NCI-H2171 (cell line): ENCODE data around the gene SLC9A9.
A peak's percentile ranks its signal among the peaks of the same experiment; 100 is the strongest.
"Not testable (repeated sequence)": the region's sequence is repeated elsewhere in the genome, so short reads cannot be mapped to it uniquely, and the experiment has no call there.

Source experiments
- DNase-seq: peaks from one replicate; lab custom pipeline; 2025; lab: John Stamatoyannopoulos, UW

Gene SLC9A9

DNA sequence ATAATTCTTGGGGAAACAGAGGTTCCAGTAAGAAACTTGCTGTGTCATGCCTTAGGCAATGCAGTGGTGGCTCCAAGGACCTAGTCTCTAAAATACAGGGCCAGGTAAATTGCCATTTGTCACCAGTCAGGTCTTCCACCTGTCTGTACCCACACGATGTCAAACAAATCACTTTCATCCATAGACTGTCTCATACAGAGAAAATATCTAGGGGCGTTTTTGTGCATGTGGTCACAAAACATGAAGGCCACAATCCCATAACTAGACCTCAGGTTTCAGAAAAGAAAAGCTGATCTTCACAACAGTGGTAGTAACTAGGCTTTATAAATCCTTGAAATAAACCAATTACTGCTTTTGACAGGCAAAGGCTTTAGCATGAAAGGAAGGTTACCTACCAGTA lies 92.3 kb downstream of the SLC9A9 start:
- DNase-seq: no peak

DNA sequence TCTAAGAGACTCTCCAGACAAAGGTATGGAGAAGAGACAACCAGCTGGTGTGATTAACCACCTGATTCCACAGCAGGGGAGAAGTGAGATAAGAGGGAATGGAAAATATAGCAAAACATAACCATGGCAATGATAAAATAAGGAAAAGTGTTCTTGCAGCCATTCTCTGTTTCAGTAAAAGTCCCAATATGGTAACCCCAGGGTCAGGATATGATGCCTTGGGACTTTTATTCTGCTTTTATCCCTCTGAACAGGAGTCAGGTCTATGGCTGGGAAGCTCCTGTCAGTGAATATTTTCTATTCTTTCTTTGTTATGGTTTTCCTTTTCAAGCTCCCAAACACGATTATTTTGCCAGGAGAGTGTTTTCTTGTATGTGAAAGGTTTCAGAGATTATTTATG lies 94.2 kb downstream of the SLC9A9 start:
- DNase-seq: no peak

DNA sequence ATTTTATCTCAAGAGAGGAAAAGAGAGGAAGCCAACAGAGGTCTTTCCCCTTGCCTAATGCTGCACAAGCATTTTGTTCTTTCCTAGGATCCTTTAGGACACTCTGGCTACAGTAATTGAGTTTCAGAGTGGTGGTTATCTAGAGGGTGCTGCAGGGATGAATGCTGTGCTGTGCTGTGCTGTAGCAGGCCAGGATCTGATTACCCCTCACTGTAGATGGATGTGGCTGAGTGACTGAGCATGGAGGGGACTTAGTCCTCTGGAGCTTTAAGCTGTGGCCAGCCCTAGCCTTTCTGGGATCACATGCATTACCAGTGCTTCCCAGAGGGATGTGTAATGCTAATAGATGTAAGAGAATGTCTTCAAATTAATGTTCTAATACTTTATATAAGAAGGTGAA lies 94.8 kb downstream of the SLC9A9 start:
- no peak for DNase-seq

DNA sequence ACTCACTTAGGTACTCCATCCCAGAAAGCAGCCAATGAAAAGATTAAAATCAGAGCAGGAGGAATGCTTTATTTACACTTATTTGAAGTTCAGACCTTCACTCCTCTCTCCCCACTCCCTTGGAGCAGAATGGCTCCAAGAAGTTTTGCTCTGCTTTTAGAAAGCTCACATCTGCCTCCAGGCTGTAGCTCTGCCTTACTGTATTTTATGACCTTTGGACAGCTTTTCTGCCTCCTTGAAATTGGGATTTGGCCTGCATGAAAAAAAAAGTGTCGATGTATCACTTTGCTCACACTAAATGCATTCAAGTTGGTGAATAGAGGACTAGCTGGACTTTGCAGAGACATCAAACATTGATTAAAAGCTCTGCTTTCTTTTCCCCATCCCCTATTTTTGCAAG lies 95.3 kb downstream of the SLC9A9 start:
- DNase-seq: no peak

DNA sequence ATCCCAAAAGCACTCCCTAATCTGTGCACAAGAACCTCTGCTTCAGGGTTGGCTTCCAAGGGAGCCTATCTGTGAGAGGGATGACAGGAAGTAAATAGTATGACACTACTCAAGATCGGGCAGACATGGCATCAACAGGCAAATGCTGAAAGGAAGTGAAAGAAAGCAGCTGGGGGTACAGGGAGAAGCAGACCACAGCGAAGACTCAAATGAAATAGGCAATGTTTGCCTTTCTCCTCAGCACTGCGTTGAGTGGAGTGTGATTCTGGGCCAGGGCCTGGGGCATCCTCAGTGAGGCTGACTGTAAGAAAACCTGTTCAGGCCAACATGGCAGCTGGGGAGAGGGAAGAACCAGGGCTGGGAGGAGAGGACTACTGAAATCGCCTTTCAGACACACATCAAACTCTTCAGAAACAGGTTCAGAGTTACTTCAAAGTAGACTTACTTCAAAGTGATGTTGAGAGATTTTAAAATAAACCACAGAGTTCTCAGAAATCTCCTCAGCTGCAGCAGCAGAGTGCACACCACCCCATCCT lies 96.6 kb downstream of the SLC9A9 start:
- no peak for DNase-seq

DNA sequence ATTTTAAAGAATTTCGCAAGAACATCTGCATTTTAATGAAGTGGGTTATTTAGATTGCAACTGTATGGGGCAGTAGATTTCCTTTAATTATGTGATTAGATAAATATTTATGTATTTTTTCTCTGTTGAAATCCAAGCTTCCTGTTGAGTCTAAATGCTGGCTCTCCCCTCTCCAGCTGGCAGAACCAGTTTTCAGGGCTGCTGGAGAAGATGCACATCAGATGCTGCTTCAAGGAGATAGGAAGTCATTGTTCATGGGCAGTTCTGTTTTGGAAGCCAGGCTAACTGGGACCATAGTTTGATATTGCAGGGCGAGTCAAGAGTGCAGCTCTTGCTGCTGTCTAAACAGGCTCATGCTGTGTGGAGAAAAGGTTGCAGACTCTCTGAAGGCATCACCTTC lies 97.4 kb downstream of the SLC9A9 start:
- DNase-seq: no peak

DNA sequence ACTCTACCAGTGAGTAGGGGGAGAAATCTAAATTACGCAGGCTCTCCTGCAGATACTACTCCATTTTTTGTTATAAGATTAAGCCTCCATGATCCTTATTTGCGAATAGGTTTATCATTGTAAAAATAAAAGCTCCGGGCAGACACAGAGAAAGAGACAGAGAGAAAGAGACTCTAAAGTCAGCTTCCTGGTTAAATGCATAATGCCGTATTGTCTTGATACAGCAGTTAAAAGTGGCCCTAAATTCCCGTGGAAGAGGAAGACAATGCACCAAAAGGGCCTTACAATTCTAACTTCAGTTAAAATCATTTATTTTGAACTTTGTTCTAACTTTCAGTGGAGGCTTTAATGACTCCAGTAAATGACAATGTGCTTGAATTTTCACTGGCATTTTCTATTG lies 98.3 kb downstream of the SLC9A9 start:
- DNase-seq: no peak

DNA sequence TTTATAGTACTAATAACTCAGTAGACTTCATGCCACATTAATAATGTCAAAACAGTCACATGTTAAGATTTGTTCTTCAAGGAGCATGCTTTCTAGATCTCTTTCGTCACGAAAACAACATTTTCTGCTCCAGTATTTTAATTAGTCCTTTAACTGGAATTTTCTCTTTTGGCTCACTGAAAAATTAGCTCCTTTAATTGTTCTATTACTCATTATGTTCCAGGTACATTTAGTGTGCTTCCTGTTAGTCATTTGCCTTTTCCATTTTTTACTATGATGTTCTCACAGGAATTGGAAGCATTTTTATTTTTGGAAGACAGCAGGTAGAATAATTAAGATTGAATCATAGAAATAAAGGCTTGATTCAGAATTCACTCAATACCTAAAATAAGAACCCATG lies 111.2 kb downstream of the SLC9A9 start:
- DNase-seq: no peak

DNA sequence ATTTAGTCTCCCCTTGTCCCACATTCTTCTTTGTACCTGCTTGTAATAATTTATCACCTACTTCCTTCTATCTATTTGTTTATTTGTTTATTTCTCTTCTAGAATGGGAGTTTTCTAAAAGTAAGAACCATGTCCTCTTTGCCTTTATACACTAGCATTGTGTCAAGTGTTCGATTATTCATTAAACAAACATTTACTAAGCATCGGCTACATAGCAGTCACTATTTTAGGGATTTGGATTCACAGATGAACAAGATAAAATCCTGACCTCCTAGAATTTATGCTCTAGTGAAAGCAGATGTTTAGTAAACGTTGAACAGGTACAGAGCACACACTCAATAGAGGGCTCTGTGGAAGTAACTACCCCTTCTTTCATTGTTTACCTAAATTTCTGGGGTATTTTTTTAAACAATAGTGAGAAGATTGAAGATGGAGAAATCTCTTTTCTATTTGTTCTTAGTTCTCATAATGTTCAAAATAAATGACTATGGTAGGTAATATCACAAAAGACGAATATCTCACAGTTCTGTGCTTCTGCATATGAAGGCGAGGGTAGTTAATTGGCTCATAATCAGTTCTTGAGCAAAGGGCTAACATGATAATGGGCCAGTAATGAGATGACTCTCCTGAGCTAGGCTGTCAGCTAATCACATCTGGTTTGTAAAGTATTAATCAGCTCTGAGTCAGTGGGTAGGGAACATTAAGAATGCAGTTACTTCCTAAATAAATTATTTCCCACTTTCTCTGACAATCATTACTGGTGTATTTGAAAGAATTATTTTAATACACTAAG lies 111.9 kb downstream of the SLC9A9 start:
- no peak for DNase-seq

DNA sequence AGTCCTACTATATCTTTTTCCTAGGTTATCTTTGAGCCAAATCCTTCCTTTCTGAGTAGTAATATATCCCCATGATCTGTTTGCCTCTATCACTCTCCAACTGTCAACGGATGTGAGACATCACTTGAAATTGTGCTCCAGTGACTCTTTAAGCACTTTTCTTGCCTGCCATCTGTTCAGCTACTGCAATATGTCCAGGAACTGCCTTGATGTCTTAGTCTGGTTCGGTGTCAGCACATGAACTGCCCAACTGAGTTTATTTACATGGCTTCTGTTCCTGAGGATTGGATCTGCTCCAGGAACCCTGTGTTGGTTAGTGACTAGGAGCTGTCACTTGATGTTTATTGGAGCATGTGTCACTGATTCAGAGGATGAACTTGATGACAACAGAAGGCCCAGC lies 116.5 kb downstream of the SLC9A9 start:
- peak; percentile 76 for DNase-seq

DNA sequence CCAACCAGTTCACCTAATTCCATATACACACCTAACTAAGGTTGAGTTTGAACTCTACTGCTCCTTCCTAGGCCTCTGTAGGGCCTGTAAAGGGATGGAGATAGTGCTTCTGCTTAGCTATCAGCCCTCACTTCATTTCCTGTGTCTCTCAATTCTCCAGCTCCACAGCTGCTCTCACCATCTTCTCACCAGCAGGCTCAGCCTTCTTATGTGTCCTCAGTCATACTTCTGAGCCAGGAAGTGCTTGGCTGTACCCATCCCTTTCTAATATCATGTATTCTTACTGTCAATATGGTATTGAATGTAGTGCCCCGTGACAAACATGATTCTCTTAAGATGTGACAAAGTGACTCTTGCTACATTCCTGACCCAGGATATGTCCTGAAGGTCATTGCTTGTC lies 116.9 kb downstream of the SLC9A9 start:
- DNase-seq: no peak

DNA sequence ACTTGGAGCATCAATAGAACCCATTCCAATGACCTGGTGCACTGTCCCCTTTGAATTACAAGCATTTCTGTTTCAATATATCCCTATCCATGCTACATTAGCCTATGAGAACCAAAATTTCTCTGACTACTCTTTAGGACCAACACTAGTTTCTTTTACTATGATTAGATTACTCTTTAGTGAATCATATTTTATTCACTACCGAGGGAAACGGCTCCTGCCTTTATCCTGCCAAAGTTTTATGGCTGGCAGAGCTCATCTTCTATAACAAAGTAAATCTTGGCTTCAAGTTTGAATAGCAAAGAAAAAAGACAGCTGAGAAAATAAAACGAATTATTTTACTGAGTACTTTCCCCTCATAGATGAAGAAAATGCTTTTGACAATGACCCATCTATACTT lies 120.9 kb downstream of the SLC9A9 start:
- DNase-seq: no peak

DNA sequence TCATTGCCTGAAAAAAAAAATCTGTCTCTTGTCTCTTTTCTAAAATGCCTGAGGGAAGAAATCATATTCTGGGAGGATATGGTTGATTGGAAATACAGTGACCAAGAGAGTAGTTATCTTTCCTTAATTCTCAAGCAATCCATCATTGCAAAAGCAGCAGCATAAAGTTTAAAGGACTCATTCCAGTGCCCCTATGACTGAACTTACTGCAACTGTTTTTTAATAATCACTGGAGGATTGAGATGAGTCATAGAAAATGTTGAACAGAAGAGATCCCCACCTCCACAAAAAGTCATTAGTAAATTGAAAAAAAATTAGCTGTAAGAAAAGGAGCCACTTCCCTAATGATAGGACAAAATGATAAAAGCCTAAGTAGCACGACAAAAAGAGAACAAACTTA lies 121.5 kb downstream of the SLC9A9 start:
- no peak for DNase-seq

DNA sequence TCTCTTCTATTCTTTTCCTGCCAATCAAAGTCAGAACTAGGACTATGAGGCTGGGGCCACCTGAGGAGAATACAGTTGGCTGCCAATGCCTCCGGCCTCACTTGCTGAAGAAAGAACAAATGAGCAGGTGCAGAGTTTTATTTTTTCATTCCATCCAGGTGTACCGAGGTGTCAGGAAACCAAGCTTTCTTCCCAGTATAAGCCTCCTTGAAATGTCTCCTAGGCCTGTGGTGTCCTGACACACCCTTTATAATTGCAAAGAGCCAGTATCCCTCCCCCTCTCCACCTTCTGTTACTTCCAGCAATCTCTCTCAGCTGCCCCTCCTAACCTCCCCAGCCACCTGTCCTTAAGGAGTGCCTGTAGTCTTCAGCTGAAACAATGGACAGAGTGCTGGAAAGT lies 127.9 kb downstream of the SLC9A9 start:
- DNase-seq: peak; percentile 21

DNA sequence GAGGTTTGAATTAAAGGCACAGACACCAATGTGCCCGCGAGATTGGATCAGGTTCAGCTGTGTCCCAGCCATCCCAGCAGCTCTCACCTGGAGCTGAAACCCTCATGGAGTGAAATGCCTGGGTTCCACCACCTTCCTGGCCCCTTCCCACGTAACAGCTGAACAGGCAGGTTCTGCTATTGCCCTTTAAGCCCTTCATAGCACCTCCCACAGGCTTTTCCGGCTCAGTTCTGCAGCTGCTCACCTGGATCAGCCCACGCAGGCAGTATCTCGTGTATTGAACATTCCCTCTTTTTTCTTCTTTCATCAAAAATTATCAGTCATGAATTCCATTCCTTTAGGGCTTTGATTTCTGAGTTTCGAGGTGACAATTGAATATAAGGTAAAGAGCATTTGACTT lies 129.8 kb downstream of the SLC9A9 start:
- no peak for DNase-seq

DNA sequence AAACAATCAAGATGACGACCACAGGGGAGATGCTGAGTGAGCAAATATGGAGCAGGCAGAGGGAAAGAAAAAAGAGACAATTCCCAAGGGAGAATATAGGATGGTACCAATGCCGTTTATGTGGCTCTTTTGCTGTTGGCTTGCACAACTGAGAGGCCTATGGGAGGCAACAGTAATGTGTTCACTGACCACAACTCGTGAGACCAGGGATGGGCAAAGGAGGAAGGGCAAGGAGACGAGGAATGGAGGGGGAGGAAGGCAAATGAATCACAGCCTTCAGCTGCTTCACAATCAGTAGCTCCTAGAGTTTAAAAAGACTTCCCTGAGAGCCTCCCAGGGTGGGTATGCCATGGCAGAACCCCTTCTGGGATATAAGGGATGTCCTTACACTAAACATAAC lies 131.5 kb downstream of the SLC9A9 start:
- DNase-seq: no peak

DNA sequence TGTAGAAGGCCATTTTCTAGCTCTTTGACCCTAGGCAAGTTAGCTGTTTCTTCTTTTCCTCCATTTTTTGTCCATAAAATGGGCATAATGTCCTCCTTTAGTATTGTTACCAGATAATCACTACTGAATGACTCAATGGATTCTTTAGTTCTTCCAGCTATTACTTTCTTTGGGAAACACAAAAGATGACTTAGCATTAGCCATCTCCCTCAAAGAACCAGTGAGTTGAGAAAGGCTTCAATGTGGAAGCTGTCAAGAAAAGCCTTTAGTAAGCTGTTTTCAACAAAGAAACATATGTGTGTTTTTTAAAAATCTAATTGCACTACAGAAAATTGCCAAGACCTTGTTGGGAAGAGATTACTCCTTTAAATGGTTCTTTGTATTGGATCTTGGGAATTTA lies 135.7 kb downstream of the SLC9A9 start:
- no peak for DNase-seq

DNA sequence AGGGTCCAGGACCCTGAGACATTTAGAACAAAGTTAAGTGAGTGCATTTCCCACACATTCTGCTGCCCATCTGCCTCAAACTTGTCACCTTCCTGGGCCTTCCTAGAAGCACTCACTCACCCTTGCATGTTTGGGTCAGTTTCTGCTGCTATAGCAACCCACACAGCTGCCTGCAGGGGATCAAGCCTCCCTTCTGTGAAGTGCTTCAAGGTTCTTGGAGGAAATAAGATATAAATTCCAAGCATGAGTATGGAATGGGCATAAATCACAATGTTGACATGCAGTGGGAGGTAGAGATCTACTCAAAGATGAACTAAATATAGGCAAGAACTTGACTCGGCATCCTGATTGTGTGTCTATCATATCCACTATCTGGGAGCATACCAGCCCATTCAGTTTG lies 140.4 kb downstream of the SLC9A9 start:
- DNase-seq: no peak

DNA sequence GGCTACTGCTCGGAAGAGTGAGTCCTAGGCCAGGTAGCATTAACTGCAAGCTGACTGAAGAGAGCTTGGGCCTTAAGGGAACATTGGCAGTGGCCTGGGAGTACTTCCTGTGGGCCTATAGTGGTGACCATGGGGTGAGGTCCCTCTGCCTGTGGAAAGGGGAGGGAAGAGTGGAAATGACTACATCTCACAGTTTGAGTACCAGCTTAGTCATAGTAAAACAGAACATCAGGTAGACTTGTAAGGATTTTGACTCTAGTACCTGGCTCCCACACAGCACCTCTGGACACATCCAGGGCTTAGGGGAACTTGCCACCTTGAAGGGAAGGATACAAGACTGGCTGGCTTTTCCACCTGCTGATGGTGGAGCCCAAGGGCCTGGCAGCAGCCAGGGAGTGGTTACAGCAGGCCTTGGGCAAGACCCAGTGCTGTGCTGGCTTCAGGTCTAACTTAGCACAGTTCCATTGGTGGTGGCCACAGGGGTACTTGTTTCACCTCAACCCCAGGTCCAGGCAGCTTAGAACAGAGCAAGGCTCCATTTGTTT lies 147.8 kb downstream of the SLC9A9 start:
- no peak for DNase-seq

DNA sequence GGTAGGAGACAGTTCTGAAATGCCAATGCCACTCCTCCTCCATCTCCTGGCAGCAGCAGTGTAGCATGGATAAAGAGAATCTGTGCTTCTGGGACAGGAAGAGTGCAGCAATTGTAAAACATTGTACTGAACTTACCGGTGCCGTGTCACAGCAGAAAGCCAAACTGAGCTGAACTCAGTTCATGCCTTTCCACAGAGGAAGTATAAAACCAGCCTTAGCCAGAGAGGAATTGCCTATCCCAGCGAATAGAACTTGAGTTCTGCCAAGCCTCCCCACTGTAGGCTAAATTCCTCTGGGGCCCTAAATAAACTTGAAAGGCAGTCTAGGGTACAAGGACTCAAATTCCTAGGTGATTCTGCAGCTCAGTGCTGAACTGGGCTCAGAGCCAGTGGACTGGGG lies 148.8 kb downstream of the SLC9A9 start:
- DNase-seq: no peak

DNA sequence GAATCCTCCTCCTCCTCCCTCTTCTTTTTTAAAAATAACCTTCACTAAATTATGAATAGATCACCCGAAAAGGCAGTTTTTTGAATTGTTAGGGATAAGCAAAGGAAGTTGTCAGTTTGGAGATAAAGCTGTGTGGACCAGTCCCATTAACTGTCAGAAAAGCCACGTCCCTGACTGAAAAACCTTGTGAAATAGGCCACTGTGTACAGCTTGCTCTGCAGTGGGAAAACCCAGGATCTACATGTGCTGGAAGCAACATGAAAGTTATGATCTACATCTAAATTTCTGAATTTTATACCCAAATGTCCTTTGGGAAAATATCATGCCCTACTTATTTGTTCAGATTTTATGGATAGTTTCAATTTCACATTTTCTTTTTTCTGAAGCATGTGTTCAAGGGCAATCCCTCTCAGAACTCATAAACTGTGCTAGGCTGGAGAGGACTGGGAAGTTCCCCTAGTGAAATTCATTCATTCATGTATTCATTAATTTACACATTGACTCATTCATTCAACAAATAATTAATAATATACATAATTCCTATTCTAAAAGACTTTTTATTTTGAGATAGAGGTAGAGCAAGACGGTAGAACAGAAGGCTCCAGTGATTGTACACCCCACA lies 149.5 kb downstream of the SLC9A9 start:
- DNase-seq: no peak

DNA sequence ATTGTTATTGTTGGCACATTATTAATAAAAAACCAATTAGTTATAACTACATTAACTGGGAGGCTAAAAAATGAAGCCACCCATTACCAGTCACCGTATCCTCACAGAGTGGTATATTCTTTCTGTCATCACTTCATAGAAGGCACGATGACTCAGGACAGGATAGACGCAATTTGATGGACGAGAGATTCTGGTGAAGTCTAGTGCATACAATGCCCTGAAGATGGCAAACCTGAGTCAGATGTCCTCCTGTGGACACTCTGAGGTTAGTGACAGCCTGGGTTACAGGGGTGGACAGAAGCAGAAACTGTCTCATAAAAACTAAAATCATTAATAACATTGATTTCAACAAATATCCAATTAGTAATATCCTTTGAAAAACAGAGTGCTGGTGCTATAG lies 150.3 kb downstream of the SLC9A9 start:
- DNase-seq: no peak

DNA sequence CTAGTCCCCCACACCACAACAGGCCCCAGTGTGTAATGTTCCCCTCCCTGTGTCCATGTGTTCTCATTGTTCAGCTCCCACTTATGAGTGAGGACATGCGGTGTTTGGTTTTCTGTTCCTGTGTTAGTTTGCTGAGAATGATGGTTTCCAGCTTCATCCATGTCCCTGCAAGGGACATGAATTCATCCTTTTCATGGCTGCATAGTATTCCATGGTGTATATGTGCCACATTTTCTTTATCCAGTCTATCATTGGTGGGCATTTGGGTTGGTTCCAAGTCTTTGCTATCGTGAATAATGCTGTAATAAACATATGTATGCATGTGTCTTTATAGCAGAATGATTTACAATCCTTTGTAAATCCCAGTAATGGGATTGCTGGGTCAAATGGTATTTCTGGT lies 152.9 kb downstream of the SLC9A9 start:
- not testable (repeated sequence) for DNase-seq
